GM21786 (cell line): Measurements from ENCODE around the gene RASGRP2.

ENCODE experiments used
- ATAC-seq: cut with Tn5 transposase; IDR thresholded peaks from one replicate; pipeline ENCODE4 v1.9.1; 2021; ENCODE audit not compliant: unreplicated experiment

RASGRP2 gene

DNA sequence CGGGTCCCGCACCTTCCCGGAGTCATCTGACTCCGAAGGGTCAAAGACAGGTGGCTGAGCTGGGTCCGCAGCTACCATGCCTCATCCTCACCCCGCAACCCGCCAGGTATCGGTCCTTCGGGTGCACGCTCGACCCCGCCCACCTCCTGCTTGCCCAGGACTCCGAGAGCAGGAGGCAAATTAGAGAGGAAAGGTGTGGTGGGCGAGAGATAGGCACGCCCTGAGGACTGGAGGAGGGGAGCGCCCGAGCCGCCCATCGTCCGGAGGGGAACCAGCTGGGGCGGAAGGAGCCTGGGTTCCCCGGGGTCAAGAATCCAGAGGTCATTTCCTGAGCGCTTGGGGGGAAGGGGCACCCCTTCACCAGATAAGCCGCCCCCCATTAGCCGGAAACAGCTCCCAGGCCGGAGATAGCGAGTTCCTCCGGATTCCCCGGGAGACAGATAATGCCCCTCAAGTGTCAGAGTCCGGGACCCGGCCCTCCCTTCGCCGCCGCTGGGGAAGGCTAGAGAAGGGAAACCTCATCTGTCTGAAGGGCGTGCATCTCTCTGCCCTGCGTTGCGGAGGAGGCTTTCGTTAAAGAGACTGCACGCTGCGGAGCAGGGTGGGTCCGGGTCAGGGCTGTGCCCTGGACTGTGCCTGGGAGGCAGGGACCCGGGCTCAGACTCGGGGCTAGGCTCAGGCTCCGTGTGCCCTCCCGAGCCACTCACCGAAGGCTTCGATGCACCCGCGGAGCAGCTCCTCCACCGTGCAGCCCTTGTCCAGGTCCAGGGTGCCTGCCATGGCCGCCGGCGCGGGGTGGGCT is 1.7 kb downstream of the RASGRP2 start:
- no peak for ATAC-seq

DNA sequence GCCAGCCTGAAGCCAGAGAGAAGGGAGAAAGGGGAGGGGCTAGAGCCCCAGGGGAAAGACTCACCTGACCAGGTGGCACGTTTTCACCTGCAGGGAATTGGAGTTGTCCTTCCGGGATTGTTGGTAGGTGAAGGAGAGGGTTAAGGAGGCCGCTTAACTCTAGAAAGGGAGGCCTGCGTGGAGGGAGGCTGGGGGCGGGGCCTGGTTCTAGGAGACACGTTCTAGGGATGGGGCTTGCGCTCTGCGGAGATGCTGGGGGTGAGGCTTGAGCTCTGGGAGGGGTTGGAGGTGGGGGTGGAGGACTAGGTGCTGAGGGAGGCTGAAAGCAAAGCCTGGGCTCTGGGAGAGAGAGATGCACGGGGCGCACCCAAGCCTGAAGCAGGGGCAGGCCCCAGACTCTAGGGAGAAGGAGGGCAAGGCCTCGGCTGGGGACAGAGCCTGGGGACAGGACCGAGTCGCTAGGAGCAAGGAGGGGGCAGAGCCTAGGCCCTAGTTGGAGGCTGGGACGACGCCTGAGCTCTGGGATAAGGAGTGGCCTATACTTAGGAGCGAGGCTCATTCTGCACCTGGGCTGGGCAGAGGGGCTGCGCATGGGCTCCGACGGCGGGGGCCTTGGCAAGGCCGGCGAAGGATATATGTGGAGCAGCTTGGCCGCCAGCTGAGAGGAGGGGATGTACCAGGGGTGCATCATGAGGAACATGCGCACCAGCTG is 2.4 kb downstream of the RASGRP2 start:
- no peak for ATAC-seq

DNA sequence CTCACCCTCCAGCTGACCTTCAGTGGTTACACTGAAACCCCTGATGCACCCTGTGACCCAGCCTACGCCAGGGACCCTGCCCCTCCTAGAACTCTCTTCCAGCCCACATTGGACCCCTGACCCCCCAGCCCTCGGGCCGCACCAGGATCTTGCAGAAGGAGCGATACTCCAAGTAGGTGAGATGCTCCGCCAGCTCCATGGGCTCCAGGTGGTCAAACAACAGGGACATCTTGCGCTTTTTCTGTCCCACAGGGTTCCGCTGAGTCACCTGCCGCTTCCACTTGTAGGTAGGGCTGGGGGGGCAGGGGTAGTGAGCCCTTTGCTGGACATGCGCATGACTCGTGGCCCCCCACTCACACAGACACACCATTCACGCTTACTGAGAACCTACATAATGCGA is 4.1 kb downstream of the RASGRP2 start:
- ATAC-seq, result no peak

GRCh38 chr11:64736654-64737053 is 7.3 kb downstream of the RASGRP2 start:
- ATAC-seq, result no peak

GRCh38 chr11:64735725-64736259 is 8.2 kb downstream of the RASGRP2 start:
- no peak for ATAC-seq

- no peak for ATAC-seq
Observed at GRCh38 chr11:64734811-64735724, 8.9 kb downstream of the RASGRP2 start.

- no peak for ATAC-seq
Observed at GRCh38 chr11:64731601-64732000, 12.3 kb downstream of the RASGRP2 start.

DNA sequence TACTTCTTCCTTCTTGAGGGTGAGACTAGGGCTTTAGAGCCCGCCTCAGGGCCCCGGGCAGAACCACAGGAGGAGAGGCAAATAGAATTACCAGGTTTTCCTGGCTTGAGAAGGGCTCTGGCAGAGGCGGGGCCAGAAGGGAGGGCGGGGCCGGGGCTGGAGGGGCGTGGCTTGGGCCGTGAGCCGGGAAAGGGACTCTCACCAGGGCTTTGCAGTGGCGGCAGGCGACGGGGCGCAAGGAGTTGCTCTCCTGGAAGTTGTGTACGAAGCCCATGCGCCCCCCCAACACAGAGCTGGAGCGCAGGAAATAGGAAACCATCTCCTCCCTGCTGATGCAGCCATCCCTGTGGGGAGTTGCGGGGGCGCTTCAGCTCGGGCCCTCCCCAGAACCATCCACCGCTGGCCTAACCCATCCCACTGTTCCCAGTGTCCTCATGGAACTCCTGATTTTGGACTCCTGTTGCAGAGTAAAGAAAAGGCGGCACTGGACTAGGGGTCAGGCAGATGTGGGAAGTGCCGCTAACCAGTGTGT is 14.0 kb downstream of the RASGRP2 start:
- ATAC-seq, result no peak

DNA sequence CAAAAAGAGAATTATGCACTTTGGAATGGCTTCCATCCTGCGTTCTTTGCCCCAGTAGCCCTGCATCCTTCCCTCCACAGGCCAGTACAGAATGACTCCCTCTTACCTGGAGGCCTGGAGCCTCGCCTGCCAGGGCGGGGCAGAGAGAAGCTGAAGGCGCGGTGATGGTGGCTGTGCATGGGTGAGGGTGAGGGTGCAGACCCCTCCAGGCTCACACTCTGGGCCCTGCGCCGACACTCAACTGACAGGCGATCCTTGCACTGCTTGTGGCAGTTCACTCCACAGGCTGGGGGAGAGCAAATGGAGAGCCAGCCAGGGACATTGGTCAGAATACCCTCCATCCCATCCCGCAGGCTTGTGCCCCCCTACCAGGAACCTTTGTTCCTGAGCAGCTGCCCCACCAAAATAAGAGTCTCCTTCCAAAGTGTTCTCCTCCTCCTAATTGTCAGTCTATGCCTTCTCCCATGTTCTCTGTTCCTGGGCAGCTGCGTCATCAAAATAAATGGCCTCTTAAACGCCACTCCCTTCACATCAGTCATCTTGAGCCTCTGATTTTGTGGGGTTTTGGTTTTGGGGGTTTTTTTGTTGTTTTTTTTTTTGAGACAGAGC is 15.1 kb downstream of the RASGRP2 start:
- ATAC-seq, result no peak

DNA sequence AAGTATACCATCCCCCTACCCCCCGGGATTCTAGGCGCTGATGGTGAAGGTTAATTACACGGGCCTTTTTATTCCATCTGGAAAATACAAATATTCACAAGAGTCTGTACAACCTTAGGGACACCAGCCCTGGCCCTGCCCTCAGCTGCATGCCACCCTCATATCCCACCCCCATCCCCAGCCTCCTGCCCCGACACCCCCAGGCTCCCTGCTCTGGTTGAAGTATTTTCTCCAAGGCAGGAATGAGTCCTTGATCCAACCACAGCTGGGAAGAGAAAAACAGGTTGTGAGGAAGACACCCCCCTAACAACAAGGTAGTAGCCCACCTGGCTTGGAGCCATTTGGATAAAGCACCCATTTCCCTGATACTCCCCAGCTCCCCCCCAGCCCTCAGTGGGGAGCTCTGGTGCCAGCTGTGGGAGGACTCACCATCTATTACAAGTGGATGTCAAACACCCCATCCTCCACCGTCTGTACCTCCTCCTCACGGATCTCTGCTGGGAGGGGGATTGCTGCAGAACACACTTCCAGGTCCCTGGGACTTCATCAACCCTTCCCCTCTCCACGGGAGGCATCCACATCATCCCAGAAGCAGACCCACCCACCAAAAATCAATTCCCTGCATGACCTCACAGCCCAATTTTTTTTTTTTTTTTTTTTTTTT is 16.9 kb downstream of the RASGRP2 start:
- no peak for ATAC-seq

- no peak for ATAC-seq
Observed at GRCh38 chr11:64726211-64726641, 17.7 kb downstream of the RASGRP2 start.

- no peak for ATAC-seq
Observed at GRCh38 chr11:64724863-64725532, 18.9 kb downstream of the RASGRP2 start.

GRCh38 chr11:64723907-64724862 is 19.8 kb downstream of the RASGRP2 start:
- ATAC-seq, result no peak

DNA sequence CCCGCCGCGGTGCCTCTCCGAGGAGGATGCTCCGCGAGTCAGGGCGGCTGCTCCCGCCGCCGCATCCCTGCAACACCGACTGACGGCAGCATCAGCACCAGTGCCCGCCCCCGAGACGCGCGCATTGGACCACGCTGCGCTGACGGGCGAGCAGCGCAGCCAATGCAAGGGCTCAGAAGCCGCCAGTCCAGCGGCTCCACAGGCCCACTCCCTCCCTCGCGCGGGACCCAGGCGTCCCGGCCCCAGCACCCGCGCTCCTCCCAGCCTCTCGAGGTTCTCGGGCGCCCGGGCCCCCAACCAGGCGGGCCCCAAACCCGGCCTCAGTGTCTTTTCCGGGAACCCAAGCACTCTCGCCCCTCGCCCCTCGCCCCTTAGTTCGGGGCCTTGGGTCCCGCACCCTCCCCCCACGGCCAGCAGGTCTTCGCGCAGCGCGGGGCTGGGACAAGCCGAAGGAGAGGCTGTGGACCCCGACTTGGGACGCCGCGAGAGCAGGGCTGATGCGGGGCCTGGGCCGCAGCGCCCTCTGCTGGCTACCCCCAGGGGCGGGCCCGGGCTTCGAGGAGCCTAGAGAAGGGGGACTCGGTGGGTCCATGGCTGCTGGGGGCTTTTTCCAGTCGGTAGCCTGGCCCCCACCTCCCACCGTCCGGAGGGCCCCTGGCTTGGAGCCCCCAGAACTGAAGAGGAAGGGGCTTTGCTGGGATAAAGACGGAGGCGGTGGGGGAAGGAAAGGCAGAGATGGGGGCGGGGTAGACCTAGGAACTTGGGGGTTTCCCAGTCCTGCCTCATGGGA is 20.6 kb downstream of the RASGRP2 start, which contains the start of gene NRXN2:
Gene NRXN2 (minus strand): TSS at position 81 of the 790 bp plus-strand sequence. CDS start 9,498 bp downstream, outside the sequence.
- ATAC-seq, result peak; percentile 80

GRCh38 chr11:64722141-64723065 is 21.5 kb downstream of the RASGRP2 start:
- ATAC-seq, result no peak

GRCh38 chr11:64721359-64721699 is 22.6 kb downstream of the RASGRP2 start:
- ATAC-seq, result no peak
